ENCODE results near the gene C8B.

DNA sequence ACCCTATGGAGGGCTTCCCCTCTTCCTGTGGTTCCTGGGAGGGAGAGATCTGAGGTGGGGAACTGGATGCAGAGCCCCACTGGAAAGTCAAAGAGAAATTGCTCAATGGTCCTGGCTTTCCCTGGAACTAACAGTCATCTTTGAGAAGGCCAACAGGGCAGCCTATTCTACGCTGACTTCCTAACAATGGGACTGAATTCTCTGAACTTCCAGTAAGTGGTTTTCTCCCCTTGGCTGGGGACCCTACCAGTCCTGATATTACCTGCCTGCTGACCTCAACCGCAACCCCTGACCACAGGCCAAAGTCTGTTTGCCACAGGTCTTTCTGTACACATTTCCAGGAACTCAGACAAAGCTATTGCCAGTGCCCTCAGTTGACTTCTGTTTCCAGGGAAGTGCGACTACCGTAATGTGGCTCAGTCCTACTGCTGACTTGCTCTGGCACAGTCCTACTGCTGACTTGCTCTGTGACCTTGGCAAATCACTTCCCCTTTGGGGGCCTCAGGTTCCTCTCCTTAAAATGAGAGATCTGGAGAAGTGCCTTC, 55.3 kb downstream of the C8B start:
- no peak for TF ChIP-seq CTCF (IDR thresholded peaks at IDR 0.05; ENCODE audit: insufficient read depth, low read length)
- peak; percentile 37; the same call in 1 of the 2 replicates for TF ChIP-seq POLR2AphosphoS5 (IDR thresholded peaks at IDR 0.05; ENCODE audit: low read depth)
- TF ChIP-seq REST (IDR thresholded peaks at IDR 0.05; ENCODE audit: insufficient replicate concordance, low read depth) = no peak
- no peak for TF ChIP-seq GABPA (IDR thresholded peaks at IDR 0.05; ENCODE audit: low read depth)
